Type B pancreatic cell (in vitro differentiated cells): ENCODE results near the gene CDKL5. TPM values are rescaled to one million over a fixed set of nuclear protein-coding genes. Genes with fewer than 3 reads are reported as not detected.

Source experiments
- DNase-seq: peaks from one replicate; pipeline ENCODE4 v3.0.0; 2021; ENCODE audit warnings: mixed read lengths; ENCODE audit not compliant: unreplicated experiment; ENCODE audit errors: extremely low spot score
- H3K27ac Mint-ChIP-seq: 2 replicates; pipeline ENCODE4 v1.8.0; 2021; ENCODE audit warnings: mild to moderate bottlenecking, mixed read lengths
- H3K27me3 Mint-ChIP-seq: 2 replicates; pipeline ENCODE4 v1.8.0; 2021; ENCODE audit warnings: mixed read lengths
- H3K36me3 Mint-ChIP-seq: 2 replicates; pipeline ENCODE4 v1.8.0; 2021; ENCODE audit warnings: mixed read lengths
- H3K4me1 Mint-ChIP-seq: one replicate; pipeline ENCODE4 v1.8.0; 2021; ENCODE audit warnings: mixed read lengths; ENCODE audit not compliant: unreplicated experiment
- H3K4me3 Mint-ChIP-seq: 2 replicates; pipeline ENCODE4 v1.8.0; 2021; ENCODE audit warnings: mild to moderate bottlenecking, mixed read lengths
- H3K9me3 Mint-ChIP-seq: 2 replicates; pipeline ENCODE4 v1.8.0; 2021; ENCODE audit warnings: mixed read lengths
- total RNA-seq: library from RNA; stranded (reverse); gene quantifications from 2 replicates; pipeline ENCODE4 v1.2.1, GENCODE V29; 2021; ENCODE audit warnings: low replicate concordance
- TF ChIP-seq, protein P1 (sequence below): fragments of 200-600 bp; sonication (generic); conservative IDR thresholded peaks from 2 replicates; pipeline ENCODE4 v1.5.0; 2021; ENCODE audit warnings: antibody characterized with exemption, mild to moderate bottlenecking

The CDKL5 gene
- total RNA-seq, 1 donor from 2014 or later = 17.9 TPM

DNA sequence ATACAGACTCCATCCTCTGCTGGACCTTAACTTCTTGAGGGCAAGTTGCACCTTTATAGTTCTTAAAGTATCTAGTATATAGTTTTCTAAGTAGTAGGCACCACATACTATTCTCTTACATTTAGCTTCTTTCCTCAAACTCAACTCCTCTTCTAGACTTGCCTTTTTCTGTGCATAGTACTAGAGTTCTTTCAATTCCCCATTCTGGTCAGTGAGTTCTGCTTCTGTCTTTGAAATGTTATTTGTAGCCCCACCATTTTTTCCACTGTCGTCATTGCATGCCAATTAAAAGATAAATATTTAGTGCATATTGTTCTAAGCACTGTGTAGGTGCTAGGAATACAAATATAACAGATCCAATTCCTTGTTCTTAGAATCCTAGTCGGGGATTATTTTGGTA, 31.6 kb downstream of the CDKL5 start:
- H3K27ac Mint-ChIP-seq = no peak overlapping the region
- H3K36me3 Mint-ChIP-seq = no peaks in the 10 kb centered on the region
- DNase-seq = no peak
- no peak overlapping the region for H3K4me3 Mint-ChIP-seq
- H3K27me3 Mint-ChIP-seq = no peaks in the 10 kb centered on the region
- peaks cover 6% of the 10 kb centered on the region for H3K4me1 Mint-ChIP-seq
- TF ChIP-seq, protein P1, sequence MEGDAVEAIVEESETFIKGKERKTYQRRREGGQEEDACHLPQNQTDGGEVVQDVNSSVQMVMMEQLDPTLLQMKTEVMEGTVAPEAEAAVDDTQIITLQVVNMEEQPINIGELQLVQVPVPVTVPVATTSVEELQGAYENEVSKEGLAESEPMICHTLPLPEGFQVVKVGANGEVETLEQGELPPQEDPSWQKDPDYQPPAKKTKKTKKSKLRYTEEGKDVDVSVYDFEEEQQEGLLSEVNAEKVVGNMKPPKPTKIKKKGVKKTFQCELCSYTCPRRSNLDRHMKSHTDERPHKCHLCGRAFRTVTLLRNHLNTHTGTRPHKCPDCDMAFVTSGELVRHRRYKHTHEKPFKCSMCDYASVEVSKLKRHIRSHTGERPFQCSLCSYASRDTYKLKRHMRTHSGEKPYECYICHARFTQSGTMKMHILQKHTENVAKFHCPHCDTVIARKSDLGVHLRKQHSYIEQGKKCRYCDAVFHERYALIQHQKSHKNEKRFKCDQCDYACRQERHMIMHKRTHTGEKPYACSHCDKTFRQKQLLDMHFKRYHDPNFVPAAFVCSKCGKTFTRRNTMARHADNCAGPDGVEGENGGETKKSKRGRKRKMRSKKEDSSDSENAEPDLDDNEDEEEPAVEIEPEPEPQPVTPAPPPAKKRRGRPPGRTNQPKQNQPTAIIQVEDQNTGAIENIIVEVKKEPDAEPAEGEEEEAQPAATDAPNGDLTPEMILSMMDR = no peak
- H3K9me3 Mint-ChIP-seq = no peaks in the 10 kb centered on the region

GRCh38 chrX:18461431-18461830, 36.0 kb downstream of the CDKL5 start:
- H3K27ac Mint-ChIP-seq = no peak overlapping the region
- H3K4me3 Mint-ChIP-seq = no peak overlapping the region
- peaks cover 4% of the 10 kb centered on the region for H3K4me1 Mint-ChIP-seq
- no peaks in the 10 kb centered on the region for H3K27me3 Mint-ChIP-seq
- H3K36me3 Mint-ChIP-seq = peaks cover 3% of the 10 kb centered on the region
- TF ChIP-seq, protein P1 = no peak
- no peak for DNase-seq
- H3K9me3 Mint-ChIP-seq = no peaks in the 10 kb centered on the region

DNA sequence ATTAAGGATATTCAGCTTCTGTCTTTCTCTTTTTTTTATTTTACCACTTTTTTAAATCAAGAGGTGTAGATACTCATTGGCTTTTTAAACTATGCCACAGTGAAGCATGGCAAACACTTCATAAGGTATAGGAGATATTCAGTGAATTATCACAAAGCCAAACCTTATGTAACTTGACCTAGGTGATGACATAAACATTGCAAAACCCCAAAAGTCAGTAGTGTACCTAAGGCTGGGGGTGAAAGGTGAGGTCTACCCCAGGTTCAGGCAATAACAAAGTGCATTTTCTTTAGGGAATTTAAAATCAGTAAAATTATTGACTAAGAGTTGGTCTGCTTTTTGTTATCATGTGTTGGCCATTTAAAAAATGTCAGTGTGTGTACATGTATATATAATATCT, 39.1 kb downstream of the CDKL5 start:
- Mint-ChIP-seq H3K9me3 (no peaks in the 10 kb centered on the region), H3K4me3 (no peak overlapping the region), H3K36me3 (peaks cover 3% of the 10 kb centered on the region), H3K4me1 (peaks cover 4% of the 10 kb centered on the region), H3K27ac (no peak overlapping the region), H3K27me3 (no peaks in the 10 kb centered on the region)
- TF ChIP-seq, protein P1 = no peak
- DNase-seq = no peak

DNA sequence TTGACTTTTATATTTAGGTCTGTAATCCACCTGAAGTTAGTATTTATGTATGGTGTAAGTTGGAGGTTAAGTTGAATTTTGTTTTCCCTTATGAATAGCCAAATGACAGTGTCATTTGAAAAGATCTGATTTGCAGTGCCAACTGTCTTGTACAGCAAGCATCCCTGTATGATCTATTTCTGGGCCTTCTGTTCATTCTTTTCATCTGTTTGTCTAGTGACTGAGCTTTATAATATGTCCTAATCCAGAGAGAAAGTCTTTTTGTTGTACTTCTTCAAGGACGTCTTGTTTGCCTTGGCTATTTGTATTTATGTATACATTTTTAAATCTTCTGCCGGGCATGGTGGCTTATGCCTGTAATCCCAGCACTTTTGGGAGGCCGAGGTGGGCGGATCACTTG, 39.6 kb downstream of the CDKL5 start:
- Mint-ChIP-seq H3K27ac (no peak overlapping the region), H3K4me3 (no peak overlapping the region), H3K9me3 (no peaks in the 10 kb centered on the region), H3K4me1 (peaks cover 4% of the 10 kb centered on the region), H3K36me3 (peaks cover 3% of the 10 kb centered on the region), H3K27me3 (no peaks in the 10 kb centered on the region)
- TF ChIP-seq, protein P1 = no peak
- DNase-seq = no peak

DNA sequence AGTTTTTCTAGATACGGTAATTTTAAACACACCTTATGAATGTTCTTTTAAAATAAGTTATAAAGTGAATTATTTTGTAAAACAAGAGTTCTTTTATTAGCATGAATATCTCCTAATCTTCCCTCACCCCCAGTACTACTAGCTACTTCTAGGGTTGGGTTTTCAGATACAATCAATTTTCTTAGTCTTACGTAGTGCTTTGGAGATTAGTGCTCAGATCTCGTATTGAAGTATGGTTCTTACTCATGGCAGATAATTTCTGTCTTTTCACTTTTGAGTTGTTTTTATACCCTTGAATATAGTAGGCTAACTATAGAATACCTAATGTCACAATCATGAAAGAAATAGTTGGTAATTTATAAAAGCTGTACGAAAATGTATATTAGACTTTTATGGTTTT, 43.2 kb downstream of the CDKL5 start:
- DNase-seq = no peak
- H3K4me1 Mint-ChIP-seq = no peaks in the 10 kb centered on the region
- H3K4me3 Mint-ChIP-seq = no peak overlapping the region
- peaks cover 3% of the 10 kb centered on the region for H3K36me3 Mint-ChIP-seq
- no peak overlapping the region for H3K27ac Mint-ChIP-seq
- TF ChIP-seq, protein P1 = no peak
- H3K27me3 Mint-ChIP-seq = no peaks in the 10 kb centered on the region
- H3K9me3 Mint-ChIP-seq = no peaks in the 10 kb centered on the region

- TF ChIP-seq, protein P1 = no peak
- Mint-ChIP-seq H3K36me3 (no peaks in the 10 kb centered on the region), H3K4me1 (no peaks in the 10 kb centered on the region), H3K4me3 (no peak overlapping the region), H3K27ac (no peak overlapping the region), H3K27me3 (no peaks in the 10 kb centered on the region), H3K9me3 (no peaks in the 10 kb centered on the region)
- DNase-seq = no peak
Observed at GRCh38 chrX:18471296-18471695, 45.9 kb downstream of the CDKL5 start.
